NCI-H2029 (cell line): ENCODE data around the gene GKN2.
A peak's percentile ranks its signal among the peaks of the same experiment; 100 is the strongest.
"Not testable (repeated sequence)": the region's sequence is repeated elsewhere in the genome, so short reads cannot be mapped to it uniquely, and the experiment has no call there.

ENCODE experiments used
- DNase-seq: peaks from one replicate; lab custom pipeline; 2025; lab: John Stamatoyannopoulos, UW

GKN2 gene

DNA sequence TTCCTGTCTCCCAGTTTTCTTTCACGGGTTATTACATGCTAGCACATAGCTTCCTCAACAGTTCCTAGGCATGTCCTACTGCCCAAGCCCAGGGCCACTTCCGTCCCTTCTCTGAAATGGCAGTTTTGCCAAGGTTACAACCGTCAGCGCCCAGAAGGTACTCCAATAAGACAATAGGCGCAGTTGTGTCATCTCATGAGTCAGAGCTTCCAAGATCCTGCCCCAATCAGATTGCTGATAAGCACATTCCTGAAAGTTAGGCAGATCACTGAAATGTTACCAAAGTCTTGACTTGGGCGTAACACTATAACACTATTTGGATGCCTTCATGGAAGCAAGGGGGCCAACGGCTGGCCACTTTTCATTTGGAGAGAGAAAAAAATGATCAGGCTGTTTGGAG lies 34.2 kb downstream of the GKN2 start:
- DNase-seq, result no peak

DNA sequence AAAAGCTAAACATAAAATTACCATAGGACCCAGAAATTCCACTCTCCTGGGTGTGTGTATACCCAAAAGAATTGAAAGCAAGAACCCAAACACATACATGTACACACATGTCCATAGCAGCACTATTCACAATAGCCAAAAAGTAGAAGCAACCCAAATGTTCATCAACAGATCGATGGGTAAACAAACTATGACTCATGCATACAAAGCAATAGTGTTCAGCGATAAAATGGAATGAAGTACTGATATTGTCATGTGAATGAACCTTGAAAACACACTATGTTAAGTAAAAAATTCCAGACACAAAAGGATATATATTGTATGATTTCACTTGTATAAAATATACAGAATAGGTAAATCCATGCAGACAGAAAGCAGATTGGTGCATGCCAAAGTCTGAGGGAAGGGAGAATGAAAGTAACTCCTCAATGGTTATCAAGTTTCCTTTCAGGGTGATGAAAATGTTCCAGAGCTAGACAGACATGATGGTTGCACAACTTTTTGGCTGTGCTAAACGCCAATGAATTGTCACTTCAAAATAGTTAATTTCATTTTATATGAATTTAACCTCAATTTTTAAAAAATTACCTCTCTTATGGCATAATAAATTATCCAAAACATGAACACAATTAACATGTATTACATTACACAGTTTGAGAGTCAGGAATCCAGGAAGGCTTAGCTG lies 35.5 kb downstream of the GKN2 start:
- DNase-seq, result no peak

DNA sequence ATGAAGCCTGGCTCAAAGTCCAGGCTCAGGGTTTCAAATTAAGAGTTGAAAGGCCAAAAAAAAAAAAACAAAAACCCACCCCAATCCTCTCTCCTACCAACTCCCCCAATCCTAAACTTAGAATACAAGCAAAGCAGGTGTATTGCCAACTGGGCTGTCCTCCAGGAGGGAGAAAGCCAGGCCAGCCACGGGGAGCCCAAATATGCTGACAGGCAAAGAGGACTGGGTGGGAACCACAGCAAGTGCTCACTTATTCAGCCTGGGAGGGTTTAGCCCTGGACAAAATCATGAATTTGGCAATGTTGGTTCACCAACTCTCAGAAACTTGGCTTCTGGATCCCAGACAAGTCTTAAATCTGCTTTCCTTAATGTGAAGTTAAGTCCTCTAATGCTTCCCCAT lies 36.5 kb downstream of the GKN2 start:
- DNase-seq, result no peak

DNA sequence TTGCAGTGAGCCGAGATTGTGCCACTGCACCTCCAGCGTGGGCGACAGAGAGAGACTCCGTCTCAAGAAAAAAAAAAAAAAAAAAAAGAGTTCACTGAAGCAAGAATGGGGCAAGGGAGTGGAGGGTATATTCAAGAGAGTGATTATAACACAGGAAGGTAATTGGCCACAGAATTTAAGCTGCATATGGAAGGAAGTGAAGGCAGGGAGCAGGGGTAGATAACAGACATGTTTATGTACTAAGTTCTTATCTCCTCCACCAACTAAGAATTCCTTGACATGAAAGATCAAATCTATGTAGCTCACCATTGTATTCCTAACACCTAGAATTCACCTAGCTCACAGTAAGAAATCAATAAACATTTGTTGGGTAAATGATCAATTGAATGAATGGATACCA lies 37.3 kb downstream of the GKN2 start:
- no peak for DNase-seq

DNA sequence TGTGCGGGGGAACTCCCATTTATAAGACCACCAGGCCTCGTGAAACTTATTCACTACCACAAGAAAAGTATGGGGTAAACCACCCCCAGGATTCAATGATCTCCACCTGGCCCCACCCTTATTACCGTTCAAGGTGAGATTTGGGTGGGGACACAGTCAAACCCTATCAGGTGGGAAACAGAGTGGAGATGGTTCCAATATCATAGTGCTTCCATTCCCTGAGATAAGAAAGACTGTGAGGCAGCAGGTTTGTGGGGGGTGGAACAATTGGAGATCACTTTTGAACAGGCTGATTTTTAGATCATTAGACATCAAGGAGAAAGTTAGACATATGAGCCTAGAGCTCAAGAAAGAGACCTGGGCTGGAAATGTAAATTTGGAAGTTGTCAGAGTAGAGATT lies 39.3 kb downstream of the GKN2 start:
- no peak for DNase-seq

DNA sequence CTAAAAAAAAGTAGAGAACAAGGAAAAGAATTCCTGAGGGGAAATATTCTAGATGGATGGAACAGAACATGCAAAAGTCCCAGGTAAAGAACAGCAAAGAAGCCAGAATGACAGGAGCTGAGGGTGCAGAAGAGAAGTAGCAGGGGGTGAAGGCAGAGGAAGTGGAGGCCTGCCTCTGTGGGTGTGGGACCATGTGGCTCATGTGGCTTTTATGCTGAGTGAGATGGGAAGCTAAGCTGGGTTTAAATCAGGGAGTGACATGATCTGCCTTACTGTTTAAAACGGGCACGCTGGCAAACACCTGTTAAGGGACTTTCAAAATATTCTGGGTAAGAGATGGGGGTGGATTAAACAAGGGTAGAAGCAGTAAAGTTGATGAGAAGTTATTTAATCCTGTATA lies 40.0 kb downstream of the GKN2 start:
- no peak for DNase-seq

DNA sequence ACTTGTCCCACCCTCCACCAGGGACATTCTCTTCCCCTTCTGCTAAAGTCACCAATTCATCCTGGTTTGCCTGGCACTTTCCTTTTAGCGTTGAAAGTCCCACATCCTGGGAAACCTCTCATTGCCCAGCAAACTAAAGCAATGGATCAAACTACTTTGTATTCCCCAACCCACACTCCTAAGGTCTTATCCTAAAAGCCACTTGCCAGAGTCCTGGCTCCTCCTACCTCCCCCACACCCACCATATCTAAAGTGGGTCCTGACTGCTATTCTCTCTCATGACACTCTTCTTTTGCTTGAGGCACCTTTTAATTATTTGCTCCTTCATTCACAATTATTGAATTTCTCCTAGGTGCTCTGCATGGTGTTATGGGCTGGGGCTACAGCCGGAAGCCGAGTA lies 40.6 kb downstream of the GKN2 start:
- DNase-seq, result no peak

DNA sequence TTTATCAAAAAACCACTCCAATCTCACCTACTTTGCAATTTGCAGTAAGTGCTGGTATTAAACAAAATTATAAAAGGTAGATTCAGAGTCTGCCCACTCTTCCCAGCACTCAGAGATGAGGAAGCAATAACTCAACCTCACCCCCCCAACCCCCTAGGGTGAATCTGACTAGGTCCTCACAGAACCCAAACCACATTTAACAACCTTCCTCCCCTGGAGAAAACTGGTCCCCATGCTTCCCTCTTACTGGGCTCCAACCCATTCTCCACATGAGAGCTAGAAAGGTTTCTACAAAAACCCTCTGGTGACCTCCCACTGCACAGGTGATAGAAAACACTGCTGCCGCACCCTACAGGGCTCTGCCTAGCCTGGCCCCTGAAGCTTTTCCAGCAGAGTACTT lies 41.0 kb downstream of the GKN2 start:
- DNase-seq, result no peak

DNA sequence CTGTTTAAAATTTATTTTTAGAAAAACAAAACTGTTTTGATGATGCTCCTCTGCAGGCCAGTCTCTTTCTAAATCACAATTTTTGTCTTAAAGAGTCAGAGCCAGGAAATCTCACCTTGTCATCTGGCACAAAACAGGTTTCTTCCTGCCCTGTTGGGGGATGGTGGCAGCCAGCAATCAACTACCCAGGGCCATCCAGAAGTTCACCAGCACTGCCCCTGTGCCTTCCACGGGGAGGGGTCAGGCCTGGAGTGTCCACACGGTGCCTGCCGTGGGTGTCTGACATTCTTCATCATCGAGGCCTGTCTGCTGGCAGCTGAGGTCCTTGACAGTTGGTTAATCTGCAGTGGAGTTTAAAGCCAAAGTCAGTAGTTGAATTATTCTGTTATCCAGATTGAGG lies 41.4 kb downstream of the GKN2 start:
- DNase-seq, result no peak

DNA sequence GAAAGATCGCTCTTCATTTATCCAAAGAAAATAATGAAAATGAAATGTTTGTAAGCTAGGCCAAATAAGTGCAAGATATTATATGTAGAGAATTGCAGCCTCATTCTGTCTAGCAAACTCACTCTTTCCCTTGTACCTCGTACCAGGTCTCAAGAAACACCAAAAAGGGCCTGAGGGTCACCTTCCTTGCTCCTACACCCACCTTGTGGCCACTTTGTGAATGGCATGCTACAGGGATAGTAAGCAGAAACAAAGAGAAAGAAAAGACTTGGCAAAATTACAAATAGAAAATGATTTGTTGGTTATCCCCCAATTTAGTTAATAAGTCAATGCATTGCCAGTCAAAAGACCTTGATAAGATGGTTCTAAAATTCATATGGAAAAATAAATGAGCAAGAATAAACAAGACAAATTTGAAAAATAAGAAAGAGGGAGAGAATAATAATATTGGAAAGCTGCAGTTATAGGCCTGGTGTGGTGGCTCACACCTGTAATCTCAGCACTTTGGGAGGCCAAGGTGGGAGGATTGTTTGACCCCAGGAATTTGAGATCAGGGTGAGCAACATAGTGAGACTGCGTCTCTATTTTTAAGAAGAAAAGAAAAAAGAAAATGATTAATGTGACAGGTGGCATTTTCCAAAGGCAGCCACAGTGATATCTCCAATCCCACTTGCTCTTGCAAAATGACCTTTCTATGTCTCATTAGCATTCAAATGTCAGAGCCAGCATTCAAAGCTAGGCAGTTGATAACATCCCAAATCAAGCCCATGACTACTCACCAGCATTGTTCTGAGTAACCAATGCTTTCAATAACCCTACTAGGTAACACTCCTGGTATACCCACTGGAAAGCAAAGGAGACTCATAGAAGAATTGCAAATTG lies 42.7 kb downstream of the GKN2 start:
- peak; percentile 64 for DNase-seq

DNA sequence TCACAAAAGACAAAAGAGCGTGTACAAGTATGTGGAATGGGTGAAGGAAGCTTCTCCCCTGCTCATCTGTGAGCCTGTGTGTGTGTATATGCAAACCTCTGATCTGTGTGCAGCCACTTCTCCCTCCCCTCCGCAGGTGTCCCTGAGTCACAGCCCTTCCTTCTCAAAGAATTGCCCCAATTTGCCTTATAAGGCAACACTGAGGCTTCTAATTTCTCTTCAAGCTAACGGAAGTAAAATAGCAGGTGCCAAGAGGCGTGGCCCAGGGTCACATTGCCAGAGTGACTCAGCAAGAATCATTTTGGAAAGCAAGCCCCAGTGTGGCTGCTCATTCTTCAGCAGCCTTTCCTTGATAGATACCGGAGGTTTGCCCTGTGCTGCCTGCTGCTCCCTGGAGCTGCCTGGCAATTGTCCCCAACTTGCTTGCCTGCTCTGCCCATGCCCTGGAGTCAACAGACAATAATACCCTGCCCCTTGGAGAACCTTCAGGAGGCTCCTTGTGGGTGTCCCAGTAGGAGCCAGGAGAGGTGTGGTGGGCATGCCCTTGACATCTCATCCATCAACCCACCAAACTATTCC lies 44.2 kb downstream of the GKN2 start:
- DNase-seq, result peak; percentile 94

DNA sequence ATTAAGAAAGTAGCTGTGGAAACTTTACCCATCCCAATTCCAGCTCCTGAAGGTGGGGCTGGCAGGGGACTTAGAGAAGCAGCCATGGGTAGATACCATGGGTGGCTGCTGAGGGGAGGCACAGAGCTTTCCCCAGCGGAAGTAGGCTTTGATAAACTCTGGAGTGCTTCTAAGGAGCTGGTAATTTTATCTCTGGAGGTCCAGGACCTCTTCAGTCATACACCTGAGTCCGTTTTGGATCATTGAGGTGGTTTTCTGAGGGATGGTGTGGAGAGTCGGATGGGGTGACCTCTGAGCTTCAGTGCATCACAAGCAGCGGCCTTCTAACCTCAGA lies 44.8 kb downstream of the GKN2 start:
- DNase-seq, result no peak

DNA sequence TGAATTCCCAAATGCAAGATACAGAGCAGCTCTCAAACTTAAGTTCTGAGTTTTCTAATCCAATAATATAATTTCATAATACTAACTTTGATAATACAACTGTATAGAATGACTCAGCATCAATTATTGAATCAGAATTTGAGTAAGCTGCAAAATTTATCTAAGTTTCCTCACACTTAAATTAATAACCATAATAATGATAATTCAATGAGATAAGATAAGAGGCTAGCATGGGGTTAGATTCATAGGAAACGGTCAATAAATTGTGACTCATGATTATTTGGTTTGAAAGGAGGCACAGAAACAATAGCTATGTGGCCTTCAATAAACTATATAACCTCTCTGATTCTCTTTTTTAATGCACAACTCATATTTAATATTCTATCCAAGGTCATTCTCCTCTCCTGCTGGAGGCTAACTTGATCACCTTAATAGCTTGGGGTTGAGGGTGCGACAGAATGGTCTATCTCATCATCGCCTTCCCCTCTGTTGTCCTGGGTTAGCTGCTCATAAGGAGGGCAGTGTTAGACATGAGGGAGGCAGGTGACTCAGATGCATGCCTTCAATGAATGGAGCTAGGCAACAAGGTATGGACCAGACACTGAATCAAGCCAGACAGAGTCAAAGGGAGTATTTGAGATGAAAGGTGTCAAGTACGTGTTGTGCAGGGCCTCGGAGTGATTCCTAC lies 45.3 kb downstream of the GKN2 start:
- no peak for DNase-seq

DNA sequence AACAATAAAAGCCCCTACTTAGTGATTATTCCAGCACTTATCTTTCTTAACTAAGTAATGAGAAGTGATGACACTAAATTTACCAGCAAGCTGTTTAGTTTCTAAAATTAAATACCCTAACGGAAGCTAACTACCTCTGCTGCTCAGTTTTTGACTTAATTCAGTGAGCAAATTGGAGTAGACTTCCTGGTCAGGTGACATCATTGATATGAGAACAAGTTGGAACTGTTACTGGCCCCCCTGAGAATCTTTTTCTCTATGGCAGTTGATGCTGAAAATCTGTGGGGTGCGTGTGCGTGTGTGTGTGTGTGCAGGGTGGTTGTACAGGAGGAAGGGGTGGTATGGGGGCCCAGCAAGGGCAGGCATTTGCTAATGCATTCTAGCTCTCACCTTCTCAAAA lies 46.0 kb downstream of the GKN2 start:
- DNase-seq, result no peak

DNA sequence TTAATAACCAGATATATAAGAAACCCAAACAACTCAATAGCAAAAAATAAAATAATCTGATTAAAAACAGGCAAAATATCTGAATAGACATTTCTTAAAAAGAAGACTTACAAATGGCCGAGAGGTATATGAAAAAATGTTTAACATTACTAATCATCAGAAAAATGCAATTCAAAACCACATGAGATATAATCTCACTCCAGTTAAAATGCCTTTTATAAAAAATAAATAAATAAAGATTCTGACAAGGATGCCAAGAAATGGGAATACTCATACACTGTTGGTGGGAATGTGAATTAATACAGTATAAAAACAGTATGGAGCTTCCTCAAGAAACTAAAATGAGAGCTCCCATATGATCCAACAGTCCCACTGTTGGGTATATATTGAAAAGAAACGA lies 47.6 kb downstream of the GKN2 start:
- no peak for DNase-seq

DNA sequence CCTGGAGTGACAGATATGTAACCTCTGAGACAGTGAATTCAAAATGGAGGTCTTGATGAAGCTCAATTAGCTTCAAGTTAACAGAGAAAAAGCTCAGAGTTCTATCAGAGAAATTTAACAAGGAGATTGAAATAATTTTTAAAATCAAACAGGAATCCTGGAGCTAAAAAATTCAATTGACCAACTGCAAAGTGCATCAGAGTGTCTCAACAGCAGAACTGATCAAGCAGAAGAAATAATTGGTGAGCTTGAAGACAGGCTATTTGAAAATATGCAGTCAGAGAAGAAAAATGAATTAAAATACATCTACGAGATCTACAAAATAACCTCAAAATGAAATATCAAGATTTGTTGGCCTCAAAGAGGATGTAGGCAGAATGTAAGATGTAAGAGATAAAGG lies 51.1 kb downstream of the GKN2 start:
- DNase-seq, result no peak

DNA sequence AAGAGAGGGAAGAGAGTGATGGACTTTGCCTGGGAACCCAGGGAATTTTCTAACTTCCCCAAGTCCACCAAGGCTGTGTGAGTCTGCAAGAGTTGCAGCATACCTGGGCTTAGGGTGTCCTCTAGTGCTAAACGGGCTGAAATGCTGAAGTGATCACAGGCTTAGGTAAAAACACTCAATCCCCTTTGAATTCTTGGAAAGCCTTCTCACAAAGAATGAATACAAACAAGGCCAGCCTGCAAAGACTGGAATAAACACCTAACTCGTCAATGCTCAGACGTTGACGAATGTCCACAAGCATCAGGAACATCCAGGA lies 51.5 kb downstream of the GKN2 start:
- no peak for DNase-seq

DNA sequence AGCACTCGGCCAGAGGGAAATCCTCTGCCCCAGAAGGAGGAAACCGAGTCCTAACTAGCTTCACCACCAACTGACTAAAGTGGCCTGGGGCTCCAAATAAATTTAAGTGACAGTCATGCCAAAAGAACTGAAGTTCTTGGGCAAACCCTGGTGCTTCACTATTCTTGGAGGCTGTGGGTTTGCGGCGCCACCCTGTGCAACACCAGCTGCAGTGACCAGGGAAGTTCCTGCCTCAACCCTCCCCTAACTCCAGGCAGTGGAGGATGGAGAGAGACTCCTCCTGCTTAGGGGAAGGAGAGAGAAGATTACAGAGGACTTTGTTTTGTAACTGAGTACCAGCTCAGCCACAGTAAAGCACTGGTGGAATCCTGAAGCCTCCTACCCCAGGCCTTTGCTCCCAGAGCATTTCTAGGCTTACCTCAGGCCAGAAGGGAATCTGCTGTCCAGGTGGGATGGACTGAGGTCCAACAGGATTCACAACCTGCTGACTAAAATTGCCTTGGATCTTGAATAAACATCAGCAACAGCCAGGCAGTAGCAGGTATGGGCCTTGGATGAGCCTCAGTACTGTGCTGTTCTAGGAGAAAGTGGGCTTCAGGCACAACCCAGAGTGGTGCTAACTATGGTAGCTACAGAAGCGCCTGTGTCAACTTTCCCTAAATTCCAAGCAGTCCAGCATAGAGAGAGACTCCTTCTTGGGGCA lies 52.0 kb downstream of the GKN2 start:
- no peak for DNase-seq

DNA sequence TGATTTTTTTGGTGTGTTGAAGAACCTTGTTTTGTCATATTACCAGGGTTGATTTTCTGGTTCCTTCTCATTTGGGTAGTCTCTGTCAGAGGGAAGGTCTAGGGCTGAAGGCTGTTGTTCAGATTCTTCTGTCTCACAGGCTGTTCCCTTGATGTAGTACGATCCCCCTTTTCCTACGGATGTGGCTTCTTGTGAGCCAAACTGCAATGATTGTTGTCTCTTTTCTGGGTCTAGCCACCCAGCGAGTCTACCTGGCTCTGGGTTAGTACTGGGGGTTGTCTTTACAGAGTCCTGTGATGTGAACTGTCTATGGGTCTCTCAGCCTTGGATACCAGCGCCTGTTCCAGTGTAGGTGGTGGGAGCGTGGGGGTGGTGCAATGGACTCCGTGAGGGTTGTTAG lies 56.7 kb downstream of the GKN2 start:
- not testable (repeated sequence) for DNase-seq
